GM19438 (cell line): ENCODE data around the gene GRM7.

Source experiments
- ATAC-seq: cut with Tn5 transposase; IDR thresholded peaks from one replicate; pipeline ENCODE4 v1.9.1; 2021; ENCODE audit warnings: low read depth; ENCODE audit not compliant: unreplicated experiment

Gene GRM7

GRCh38 chr3:7456386-7456785 is 595.5 kb downstream of the GRM7 start:
- ATAC-seq, result no peak

- ATAC-seq, result peak; percentile 95
Measured at GRCh38 chr3:7461202-7461825, 600.4 kb downstream of the GRM7 start.

- ATAC-seq, result no peak
Measured at GRCh38 chr3:7469866-7470265, 609.0 kb downstream of the GRM7 start.

DNA sequence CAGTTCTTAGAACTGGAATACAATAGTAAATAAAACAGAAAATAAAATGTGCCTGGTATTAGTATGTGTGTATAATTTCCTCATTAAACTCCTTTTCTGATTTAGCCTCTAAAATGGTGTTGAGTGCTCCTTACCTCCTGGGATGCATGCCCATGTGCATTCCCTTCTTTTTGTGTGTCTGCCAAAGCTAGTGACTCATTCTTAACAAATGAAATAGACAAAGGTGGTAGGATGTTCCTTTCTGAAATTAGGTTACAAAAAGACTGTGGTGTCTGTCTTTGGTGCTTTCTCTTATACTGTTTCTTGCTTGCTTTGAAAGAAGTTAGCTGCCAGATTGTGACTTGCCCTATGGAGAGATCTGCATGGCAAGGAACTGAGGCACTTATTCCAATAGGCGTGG is 623.7 kb downstream of the GRM7 start:
- ATAC-seq, result no peak

DNA sequence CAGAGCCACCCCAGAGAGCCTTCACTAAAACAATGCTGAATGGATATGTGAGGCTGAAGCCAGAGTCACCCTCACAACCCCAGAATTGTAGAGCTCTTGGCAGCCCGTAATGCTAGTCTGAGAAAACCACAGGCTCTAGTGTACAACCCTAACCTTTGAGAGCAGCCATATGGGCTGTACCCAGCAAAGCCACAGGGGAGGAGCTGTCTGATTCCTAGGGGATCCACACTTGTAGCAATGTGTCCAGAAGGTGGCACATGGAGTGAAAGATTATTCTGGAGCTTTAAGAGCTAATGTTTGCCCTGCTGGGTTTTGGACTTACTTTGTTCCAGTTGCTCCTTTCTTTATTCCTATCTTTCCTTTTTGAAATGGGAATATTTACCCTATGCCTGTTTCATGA is 626.8 kb downstream of the GRM7 start:
- ATAC-seq, result no peak

GRCh38 chr3:7489417-7489816 is 628.5 kb downstream of the GRM7 start:
- ATAC-seq, result no peak

DNA sequence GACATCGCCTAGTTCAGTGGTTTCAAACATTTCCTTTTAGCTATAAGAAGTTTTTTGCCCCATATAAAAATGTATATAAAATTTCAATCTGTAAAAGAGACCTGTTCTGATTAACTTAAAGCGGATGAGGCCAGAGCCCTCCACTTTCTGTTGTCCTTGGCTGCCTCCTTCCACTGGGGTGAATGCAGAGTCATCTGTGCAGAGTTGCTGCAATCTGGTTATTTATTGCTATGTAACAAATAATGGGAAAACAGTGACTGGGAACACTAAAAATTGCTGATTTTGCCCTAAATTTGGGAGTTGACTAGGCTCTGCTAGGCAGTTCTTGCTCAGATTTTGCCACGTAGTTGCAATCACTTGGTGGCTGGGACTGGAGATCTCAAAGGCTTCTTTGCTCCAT is 637.8 kb downstream of the GRM7 start:
- no peak for ATAC-seq

- no peak for ATAC-seq
Measured at GRCh38 chr3:7503431-7503830, 642.5 kb downstream of the GRM7 start.

- ATAC-seq, result no peak
Measured at GRCh38 chr3:7504886-7505775, 644.2 kb downstream of the GRM7 start.

GRCh38 chr3:7506606-7507180 is 645.8 kb downstream of the GRM7 start:
- no peak for ATAC-seq

DNA sequence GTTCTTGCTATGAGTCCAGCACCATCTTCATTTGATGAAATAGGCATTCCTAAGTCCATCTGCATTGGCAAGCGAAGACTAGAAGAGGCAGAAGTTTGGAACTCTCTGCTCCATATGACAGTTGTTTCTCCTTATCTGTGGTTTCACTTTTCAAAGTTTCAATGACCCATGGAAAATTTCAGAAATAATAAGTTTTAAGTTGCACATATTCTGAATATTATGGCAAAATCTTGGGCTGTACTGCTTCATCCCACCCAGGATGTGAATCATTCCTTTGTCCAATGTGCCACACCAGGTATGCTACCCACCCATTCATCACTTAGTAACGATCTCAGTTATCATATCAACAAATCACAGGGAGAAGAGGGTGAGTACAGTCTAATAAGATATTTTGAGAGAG is 647.9 kb downstream of the GRM7 start:
- no peak for ATAC-seq

GRCh38 chr3:7512048-7512447 is 651.1 kb downstream of the GRM7 start:
- no peak for ATAC-seq

DNA sequence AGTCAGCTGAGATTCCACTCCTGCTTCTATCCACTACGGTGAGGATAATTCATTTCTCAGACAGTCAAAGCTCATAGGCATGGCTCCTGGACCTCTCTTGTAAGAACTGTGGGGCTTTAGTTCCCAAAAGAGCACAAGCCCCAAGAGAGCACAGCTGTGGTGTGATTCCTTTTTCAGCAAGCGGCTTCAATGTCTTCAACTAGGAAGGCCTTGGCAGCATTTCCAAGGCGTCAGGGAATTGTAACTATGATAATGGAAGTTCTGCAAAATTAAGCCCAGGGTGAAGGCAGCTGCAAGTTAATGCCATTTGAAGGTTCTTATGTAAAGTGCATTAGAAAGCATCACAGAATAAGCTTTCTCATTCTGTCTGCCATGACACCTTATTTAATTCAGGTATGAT is 657.1 kb downstream of the GRM7 start:
- no peak for ATAC-seq

GRCh38 chr3:7518456-7518855 is 657.5 kb downstream of the GRM7 start:
- no peak for ATAC-seq

GRCh38 chr3:7520059-7520458 is 659.1 kb downstream of the GRM7 start:
- no peak for ATAC-seq

- ATAC-seq, result no peak
Measured at GRCh38 chr3:7520593-7520992, 659.7 kb downstream of the GRM7 start.

DNA sequence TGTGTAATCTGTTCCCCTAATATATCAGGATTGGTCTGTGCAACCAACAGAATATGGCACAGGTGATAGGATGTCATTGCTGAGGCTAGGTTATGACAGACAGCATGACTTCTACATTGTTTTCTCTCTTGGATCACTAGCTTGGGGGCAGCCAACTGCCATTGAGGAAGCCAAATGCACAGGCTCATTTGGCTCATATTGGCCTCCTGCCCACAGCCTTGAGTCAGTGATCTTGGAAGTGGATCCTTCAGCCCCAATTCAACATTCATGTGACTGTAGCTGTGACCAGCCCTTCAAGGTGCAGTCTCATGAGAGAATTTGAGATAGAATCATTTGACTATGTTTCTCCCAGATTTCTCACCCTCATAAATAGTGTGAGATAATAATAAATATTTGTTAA is 675.6 kb downstream of the GRM7 start:
- ATAC-seq, result no peak

DNA sequence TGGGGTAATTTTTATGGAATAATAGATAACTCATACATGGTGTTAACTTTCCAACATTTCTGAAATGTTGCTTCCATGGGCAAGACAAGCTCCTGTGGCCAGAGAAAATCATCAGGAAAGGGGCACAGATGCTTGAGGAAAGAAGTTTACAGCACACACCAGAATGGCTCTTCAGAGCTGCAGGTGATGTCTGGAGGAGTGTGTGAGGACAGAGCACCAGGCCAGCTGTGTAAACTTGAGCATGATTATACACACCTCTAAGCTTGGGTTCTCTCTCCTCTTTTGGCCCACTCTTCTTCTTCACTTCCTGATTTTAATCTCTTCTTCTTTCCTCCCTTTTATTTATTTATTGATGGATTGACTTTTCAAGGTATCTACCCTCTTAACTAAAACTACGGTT is 676.0 kb downstream of the GRM7 start:
- ATAC-seq, result no peak

- ATAC-seq, result no peak
Measured at GRCh38 chr3:7543294-7543880, 682.5 kb downstream of the GRM7 start.

- ATAC-seq, result no peak
Measured at GRCh38 chr3:7545334-7545733, 684.4 kb downstream of the GRM7 start.

- ATAC-seq, result no peak
Measured at GRCh38 chr3:7546253-7546652, 685.3 kb downstream of the GRM7 start.
